VCaP (cell line): ENCODE measurements around the gene ERMAP.

ENCODE experiments used
- H3K27ac ChIP-seq: fragments of 450-650 bp; 2 replicates; pipeline ENCODE4 v1.5.1; 2017
- TF ChIP-seq, protein P1 (sequence below): fragments of 450-650 bp; conservative IDR thresholded peaks from 2 replicates; pipeline ENCODE4 v1.5.1; 2017; ENCODE audit warnings: mild to moderate bottlenecking, moderate library complexity

Gene ERMAP

GRCh38 chr1:42816585-42817439 is at the start of gene ERMAP, which contains the start of gene SVBP:
ERMAP (plus strand) TSS chr1:42817122; CDS start chr1:42830449, 13,327 bp downstream.
SVBP (minus strand) TSS chr1:42817397; CDS start chr1:42816544, 853 bp downstream.
- TF ChIP-seq, protein P1, sequence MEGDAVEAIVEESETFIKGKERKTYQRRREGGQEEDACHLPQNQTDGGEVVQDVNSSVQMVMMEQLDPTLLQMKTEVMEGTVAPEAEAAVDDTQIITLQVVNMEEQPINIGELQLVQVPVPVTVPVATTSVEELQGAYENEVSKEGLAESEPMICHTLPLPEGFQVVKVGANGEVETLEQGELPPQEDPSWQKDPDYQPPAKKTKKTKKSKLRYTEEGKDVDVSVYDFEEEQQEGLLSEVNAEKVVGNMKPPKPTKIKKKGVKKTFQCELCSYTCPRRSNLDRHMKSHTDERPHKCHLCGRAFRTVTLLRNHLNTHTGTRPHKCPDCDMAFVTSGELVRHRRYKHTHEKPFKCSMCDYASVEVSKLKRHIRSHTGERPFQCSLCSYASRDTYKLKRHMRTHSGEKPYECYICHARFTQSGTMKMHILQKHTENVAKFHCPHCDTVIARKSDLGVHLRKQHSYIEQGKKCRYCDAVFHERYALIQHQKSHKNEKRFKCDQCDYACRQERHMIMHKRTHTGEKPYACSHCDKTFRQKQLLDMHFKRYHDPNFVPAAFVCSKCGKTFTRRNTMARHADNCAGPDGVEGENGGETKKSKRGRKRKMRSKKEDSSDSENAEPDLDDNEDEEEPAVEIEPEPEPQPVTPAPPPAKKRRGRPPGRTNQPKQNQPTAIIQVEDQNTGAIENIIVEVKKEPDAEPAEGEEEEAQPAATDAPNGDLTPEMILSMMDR: no peak
- peak within 1 kb of the TSS; percentile 92 for H3K27ac ChIP-seq

GRCh38 chr1:42767510-42768000 is 49.4 kb upstream of the ERMAP start:
- TF ChIP-seq, protein P1: no peak
- peak overlapping the region; percentile 82 for H3K27ac ChIP-seq

GRCh38 chr1:42768172-42768571 is 48.8 kb upstream of the ERMAP start:
- TF ChIP-seq, protein P1: no peak
- H3K27ac ChIP-seq: peak overlapping the region; percentile 82

- TF ChIP-seq, protein P1: no peak
- H3K27ac ChIP-seq: no peak overlapping the region
Measured at GRCh38 chr1:42769811-42770210, 47.1 kb upstream of the ERMAP start.

DNA sequence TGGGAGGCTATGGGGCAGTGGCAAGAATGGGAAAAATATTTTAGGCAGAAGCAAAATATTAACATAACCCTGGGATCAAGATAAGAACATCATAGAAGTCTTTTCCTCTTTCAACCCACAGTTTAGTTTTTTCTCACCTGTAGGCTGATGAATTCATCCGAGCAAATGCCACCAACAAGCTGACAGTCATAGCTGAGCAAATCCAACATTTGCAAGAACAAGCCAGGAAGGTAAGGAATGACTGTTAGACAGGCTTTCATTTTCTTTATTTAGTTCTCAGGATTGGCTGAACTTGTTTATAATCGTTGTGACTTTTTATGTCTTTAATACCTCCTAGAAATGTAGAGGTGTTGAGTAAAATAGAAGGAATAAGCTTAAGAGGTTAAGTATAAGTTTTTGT is 43.5 kb upstream of the ERMAP start:
- TF ChIP-seq, protein P1: no peak

GRCh38 chr1:42774928-42775526 is 41.9 kb upstream of the ERMAP start:
- TF ChIP-seq, protein P1: no peak
- no peak overlapping the region for H3K27ac ChIP-seq

More for the DNA sequence above, 43.5 kb upstream of the ERMAP start:
- H3K27ac ChIP-seq: no peak overlapping the region

DNA sequence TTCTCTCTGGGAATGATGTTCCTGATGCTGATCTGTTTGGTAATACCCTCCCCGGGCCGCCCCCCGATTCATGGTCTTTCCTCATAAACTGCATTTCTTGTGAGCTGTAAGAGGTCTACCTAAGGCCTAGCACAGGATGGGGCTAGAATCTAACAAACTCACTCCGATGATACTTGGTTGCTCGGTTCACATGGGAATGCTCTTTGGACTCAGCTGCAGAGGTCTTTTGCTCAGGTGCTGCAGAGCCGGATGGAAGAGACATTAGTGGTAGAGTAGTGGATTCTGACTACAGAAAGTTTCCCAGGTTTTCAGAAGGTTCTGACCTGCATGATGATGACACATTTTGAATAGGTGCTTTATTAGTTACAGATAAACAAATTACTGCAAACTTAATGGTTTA is 40.4 kb upstream of the ERMAP start:
- TF ChIP-seq, protein P1: no peak
- no peak overlapping the region for H3K27ac ChIP-seq
